Stimulated activated CD4-positive, alpha-beta T cell treated with anti-CD3 and anti-CD28 coated beads, Interleukin-15, amount 100 ng/mL, for 1 hour (primary cell): ENCODE results near the gene STK32C.

Experiments
- DNase-seq, 2 donors: peaks; one replicate each; pipeline ENCODE4 v3.0.0-alpha.2; 2020; ENCODE audit warnings: low read depth in 1 of 2, low spot score in 1 of 2

STK32C gene

DNA sequence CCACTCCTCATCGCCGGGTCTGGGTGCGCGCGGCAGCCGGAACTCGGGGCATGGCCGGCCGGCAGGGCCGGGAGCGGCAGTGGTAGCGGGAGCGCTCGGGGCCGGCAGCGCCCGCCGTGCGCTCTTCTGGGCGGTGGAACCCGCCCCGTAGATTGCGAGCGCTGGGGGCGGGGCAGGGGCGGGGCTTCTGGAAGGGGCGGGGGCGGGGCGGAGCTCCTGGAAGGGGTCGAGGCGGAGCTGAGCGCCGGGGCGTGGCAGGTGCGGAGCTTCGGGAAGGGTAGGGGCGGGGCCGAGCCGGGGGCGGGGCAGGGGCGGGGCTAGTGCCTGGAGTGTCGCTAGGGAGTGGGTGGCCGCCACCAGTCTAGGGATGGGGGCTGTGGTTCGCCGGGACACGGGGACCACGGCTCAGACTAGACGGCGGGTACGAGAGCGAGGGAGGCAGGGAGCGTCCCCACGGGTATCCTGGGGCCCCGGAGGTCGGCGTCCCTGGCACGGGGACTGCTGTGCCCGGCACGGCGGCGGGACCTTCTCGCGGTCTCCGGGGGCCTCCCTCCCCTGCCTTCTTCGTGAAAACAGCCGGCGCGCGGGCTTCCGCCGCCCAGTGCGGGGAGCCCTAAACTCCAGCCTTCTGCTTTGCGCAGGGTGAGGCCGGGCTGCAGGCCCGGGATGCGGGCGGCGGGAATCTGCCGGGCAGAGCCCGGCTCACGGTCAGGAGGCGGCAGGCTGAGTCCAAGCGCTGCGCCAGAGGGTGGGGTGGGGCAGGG lies at the start of gene STK32C:
TSS of gene STK32C (minus strand) at position 128 of the 764 bp plus-strand sequence. CDS start at position 11, 117 bp downstream.
- DNase-seq: peak; percentile 86 to 88

- DNase-seq: no peak
These were observed 49.0 kb upstream of the STK32C start for GRCh38 chr10:132356621-132357195.

DNA sequence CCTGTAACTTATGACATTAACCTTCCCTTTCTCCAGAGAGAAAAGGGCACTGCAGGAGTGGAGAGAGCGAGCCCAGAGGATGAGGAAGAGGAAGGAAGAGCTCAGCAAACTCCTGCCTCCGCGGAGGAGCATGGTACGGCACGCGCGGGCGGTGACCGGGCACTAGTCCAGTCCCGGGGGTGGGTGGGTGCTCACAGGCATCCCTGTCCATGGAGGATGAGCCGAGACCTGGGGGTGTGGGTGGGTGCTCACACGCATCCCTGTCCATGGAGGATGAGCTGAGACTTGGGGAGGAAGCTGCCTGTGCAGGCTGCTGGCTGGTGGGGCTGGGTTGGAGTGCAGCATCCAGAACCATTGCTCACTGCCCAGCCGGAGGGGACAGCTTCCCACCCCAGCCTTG lies 48.0 kb upstream of the STK32C start:
- DNase-seq: no peak

- DNase-seq: no peak
These were observed 47.5 kb upstream of the STK32C start for GRCh38 chr10:132355297-132355696.

GRCh38 chr10:132354356-132355094 lies 46.8 kb upstream of the STK32C start:
- DNase-seq: no peak

GRCh38 chr10:132353456-132354355 lies 46.0 kb upstream of the STK32C start:
- DNase-seq: no peak

DNA sequence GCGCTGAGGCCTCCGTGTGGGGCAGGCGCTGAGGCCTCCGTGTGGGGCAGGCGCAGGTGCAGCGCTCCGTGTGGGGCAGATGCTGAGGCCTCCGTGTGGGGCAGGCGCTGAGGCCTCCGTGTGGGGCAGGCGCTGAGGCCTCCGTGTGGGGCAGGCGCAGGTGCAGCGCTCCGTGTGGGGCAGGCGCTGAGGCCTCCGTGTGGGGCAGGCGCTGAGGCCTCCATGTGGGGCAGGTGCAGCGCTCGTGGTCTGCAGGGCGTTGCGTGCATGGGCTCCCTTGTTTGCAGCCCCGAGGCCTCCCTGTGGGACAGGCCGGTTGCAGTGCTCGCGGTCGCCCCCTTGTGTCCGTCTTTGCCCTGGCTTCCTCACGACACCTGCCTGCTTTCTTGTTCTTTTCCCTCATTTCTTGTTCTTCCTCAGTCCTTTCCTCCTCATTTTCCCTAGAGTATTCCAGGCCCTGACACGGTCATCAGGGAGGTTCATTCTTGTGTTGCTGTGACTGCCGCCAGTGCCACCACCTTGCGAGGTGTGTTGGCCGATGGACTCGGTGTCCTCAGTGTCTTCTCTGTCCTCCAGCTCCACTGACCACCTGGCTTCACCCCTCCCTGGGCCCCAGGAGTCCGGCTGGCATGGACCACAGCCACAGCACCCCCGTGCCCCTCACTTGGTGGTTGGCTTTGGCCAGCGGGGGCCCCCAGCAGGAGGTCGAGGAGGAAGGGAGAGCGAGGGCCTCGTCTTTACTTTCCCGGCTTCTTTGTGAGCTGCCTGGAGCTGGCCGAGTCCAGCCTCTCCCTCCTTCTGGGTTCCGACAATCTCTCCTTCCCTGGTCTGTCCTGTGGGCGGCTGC lies 44.9 kb upstream of the STK32C start:
- DNase-seq: peak; percentile 51 to 70

GRCh38 chr10:132351611-132352010 lies 43.9 kb upstream of the STK32C start:
- DNase-seq: no peak

DNA sequence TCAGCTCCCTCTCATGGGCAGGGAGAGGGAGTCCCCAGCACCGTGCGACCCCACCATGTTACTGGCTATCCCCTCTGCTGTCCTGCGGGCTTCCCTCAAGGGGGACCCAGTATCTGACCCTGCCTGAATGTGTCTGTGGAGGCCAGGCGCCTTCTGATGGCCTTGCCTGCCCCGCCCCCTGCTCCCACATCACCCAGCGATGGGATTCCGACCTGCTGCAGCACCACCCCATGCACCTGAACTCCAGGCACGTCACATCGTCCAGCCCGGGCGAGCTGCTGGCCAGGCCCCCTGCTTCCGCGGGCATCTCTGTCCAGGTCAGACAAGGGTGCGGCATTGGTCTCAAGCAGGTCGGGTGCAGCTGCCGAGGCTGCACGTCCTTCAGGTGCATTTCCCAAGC lies 43.2 kb upstream of the STK32C start:
- DNase-seq: no peak

DNA sequence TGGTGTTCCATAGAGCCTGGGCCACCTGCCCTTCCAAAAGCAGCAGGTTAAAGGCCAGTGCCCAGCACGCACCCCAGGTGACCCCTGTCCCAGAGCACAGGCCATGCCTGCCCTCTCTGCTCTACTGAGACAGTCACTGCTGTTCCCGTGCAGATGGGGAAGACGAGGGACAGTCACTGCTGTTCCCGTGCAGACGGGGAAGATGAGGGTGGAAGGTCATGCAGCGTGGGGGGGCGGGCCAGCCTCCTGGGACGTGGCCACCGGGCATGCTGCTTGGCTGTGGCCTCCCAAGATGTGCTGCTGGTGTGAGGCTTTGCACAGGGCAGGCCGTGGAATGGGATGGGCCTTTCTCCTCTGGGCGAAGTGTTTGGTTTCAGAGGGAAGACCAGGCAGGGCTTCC lies 42.6 kb upstream of the STK32C start:
- no peak for DNase-seq

GRCh38 chr10:132349766-132350165 lies 42.0 kb upstream of the STK32C start:
- DNase-seq: no peak

GRCh38 chr10:132347931-132348267 lies 40.1 kb upstream of the STK32C start:
- no peak for DNase-seq

- DNase-seq: no peak
These were observed 39.6 kb upstream of the STK32C start for GRCh38 chr10:132347211-132347930.

DNA sequence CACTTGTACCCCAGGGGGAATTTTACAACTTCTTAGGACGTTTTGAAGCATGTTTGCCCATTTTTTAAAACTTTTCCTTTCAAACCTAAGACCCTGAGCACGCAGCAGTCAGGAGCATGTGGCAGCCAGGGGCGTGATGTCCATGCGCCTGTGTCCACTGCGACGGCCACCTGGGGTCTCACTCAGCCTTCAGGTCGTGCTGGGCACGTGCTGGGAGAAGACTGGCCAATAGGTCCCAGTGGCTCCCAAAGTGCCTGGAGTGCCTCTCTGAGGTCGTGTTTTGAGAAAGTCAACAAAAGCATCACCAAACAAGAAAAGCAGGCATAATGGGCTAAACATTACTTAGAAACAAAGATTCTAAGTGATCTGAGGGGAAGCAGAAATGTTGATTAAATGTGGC lies 39.1 kb upstream of the STK32C start:
- no peak for DNase-seq

GRCh38 chr10:132345345-132345744 lies 37.6 kb upstream of the STK32C start:
- no peak for DNase-seq

DNA sequence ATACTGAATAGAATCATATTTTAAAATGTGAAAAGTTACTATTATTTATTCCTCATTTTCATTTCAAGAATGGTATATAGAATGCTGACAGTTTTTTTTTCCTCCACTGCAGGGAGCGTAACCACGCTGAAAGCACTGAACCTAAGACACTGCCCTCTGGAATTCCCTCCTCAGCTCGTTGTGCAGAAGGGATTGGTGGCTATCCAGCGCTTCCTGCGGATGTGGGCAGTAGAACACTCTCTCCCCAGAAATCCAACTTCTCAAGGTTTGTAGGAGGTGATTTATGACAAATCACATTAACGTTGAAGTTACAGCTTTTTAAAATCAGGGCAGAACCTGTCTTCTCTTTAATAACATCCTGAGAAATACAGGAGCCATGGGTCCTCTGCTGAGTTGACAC lies 36.6 kb upstream of the STK32C start:
- no peak for DNase-seq

DNA sequence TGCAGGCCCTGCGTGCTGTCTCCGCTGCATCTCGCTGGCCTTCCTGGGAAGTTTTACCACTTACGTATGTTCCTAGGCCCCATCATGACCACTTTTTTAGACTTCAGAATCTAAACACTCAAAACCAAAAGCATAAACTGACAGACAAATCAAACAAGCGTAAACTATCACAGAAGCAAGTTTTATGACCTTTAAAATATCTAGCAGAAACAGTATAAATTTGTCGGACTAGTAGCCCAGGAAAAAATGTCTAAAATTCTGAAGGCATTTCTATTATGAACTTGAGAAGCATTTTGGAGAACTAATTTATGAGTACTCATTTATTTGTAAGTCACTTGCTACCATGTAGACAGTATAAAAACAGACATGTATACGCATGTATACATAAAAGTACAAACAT lies 34.8 kb upstream of the STK32C start:
- DNase-seq: no peak

GRCh38 chr10:132341781-132342180 lies 34.0 kb upstream of the STK32C start:
- no peak for DNase-seq

GRCh38 chr10:132341017-132341416 lies 33.3 kb upstream of the STK32C start:
- DNase-seq: no peak

DNA sequence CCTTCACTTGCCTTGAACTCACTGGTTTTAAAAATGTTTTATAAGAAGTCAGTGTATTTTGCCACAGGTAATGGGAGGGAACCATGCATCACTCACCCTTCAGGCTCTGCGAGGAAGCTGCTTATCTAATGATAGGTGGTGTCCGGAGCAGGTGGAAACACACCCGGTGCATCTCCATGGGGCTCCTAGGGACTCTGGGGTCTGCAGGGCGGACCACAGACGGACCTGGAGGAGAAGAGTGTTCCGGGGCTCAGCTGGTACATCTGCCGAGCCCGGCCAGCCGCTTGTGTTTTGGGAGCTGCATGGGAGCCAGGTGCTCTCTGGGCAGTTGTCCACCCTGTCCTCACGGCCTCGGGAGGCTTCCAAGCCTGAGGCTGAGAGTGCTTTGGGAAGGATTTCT lies 31.5 kb upstream of the STK32C start:
- no peak for DNase-seq
